HepG2 (cell line): ENCODE data around the gene GYG1. TPM values are rescaled to one million over a fixed set of nuclear protein-coding genes. Genes with fewer than 3 reads are reported as not detected.

Experiments
- ATAC-seq: fragments of 200-7000 bp; cut with Tn5 transposase; 3 replicates; pipeline ENCODE4 v1.9.1; 2020; ENCODE audit warnings: mild to moderate bottlenecking, moderate library complexity
- BruUV-seq: library from RNA; stranded (reverse); fragments of 400-500 nt; replicated peaks from 2 replicates; lab custom pipeline; 2021; lab: Mats Ljungman, UMichigan
- CTCF ChIA-PET: fragments of 300-600 bp; formaldehyde crosslinking; extraction: SDS; loops from one replicate; lab custom pipeline; 2021; ENCODE audit warnings: low total read pairs, inconsistent platforms, low intra/inter-chr PET ratio; lab: Yijun Ruan, JAX
- POLR2A ChIA-PET: fragments of 350-600 bp; sonication (Branson Sonifier 250); formaldehyde crosslinking; loops from one replicate; lab custom pipeline; 2020; ENCODE audit warnings: antibody characterized with exemption, inconsistent platforms; lab: Yijun Ruan, JAX
- DNase-seq: peaks from one replicate; pipeline ENCODE4 v3.0.0-alpha.2; 2015; ENCODE audit warnings: low spot score
- FAIRE-seq: peaks from 3 replicates; lab custom pipeline; 2011; peaks lifted over from hg19 to GRCh38; lab: Jason Lieb, UNC
- H2AFZ ChIP-seq: one replicate; pipeline ENCODE4 v1.6.1; 2011; ENCODE audit warnings: low read length, inconsistent platforms
- H3K27ac ChIP-seq: fragments of 300-600 bp; 3 replicates; pipeline ENCODE4 v1.8.0; 2011; ENCODE audit warnings: mixed run types, mild to moderate bottlenecking, mixed read lengths, low read length, inconsistent platforms; ENCODE audit not compliant: insufficient read depth; ENCODE audit errors: extremely low read length
- H3K27me3 ChIP-seq, 2 experiments: fragments of 200-600 bp in 1 of 2; 2 replicates in 1 of 2; 3 replicates in 1 of 2; pipeline versions ENCODE4 v1.6.0 to v1.8.0; 2011; ENCODE audit warnings: low read length in 2 of 2, mild to moderate bottlenecking in 2 of 2, moderate library complexity in 2 of 2, inconsistent platforms in 1 of 2; ENCODE audit not compliant: insufficient read depth in 2 of 2, control insufficient read depth in 1 of 2
- H3K36me3 ChIP-seq, 2 experiments: fragments of 200-600 bp in 1 of 2; replicated peaks in 1 of 2; 2 replicates in 1 of 2; 3 replicates in 1 of 2; pipeline versions ENCODE4 v1.5.1 to v1.8.0; 2011; ENCODE audit warnings: low read length in 2 of 2, inconsistent platforms in 1 of 2; ENCODE audit not compliant: insufficient read depth in 2 of 2, control insufficient read depth in 1 of 2
- H3K4me1 ChIP-seq: 2 replicates; pipeline ENCODE4 v1.5.1; 2012; ENCODE audit warnings: low read length, inconsistent platforms; ENCODE audit not compliant: insufficient read depth
- H3K4me2 ChIP-seq: 2 replicates; pipeline ENCODE4 v1.6.0; 2011; ENCODE audit warnings: low read depth, low read length, inconsistent platforms
- H3K4me3 ChIP-seq, 3 experiments: fragments of 200-600 bp in 1 of 3; sonication (generic), shearing (Covaris generic) in 1 of 3; replicated peaks in 1 of 3; 2 replicates each; pipeline ENCODE4 v1.5.1; 2011 to 2016; ENCODE audit warnings: low read length in 3 of 3, inconsistent platforms in 2 of 3, low read depth in 2 of 3, mild to moderate bottlenecking in 2 of 3, control low read depth in 1 of 3, mixed read lengths in 1 of 3; ENCODE audit not compliant: insufficient read depth in 1 of 3
- H3K79me2 ChIP-seq: one replicate; pipeline ENCODE4 v1.6.1; 2011; ENCODE audit warnings: low read length, inconsistent platforms; ENCODE audit not compliant: insufficient read depth
- H3K9ac ChIP-seq: 2 replicates; pipeline ENCODE4 v1.6.0; 2011; ENCODE audit warnings: mild to moderate bottlenecking, low read depth, low read length, inconsistent platforms; ENCODE audit not compliant: insufficient read depth
- H3K9me3 ChIP-seq: 2 replicates; pipeline ENCODE4 v1.5.1; 2012; ENCODE audit warnings: mild to moderate bottlenecking, low read length
- H4K20me1 ChIP-seq: 2 replicates; pipeline ENCODE4 v1.6.0; 2011; ENCODE audit warnings: inconsistent platforms, mild to moderate bottlenecking, low read length, moderate library complexity; ENCODE audit not compliant: insufficient read depth
- ELF1 ChIP-seq: sonication (generic); formaldehyde crosslinking; IDR thresholded peaks from 2 replicates; pipeline ENCODE4 v1.4.0; 2020; ENCODE audit warnings: missing genetic modification reagents
- HNRNPK ChIP-seq: fragments of 200-400 bp; formaldehyde crosslinking; IDR thresholded peaks from 2 replicates; pipeline ENCODE4 v1.6.1; 2018; ENCODE audit warnings: low read length, low read depth, moderate library complexity, mild to moderate bottlenecking; ENCODE audit not compliant: poor library complexity, severe bottlenecking
- MAZ ChIP-seq, 2 experiments: sonication (generic) in 1 of 2; formaldehyde crosslinking in 1 of 2; IDR thresholded peaks; 2 replicates each; pipeline versions ENCODE4 v1.5.0 to v1.6.1; 2012 to 2020; ENCODE audit warnings: low read depth in 2 of 2, mild to moderate bottlenecking in 2 of 2, borderline replicate concordance in 1 of 2, improper control_type of control experiment in 1 of 2, low read length in 1 of 2, missing genetic modification reagents in 1 of 2, moderate library complexity in 1 of 2
- NONO ChIP-seq, 2 experiments: fragments of 450-650 bp in 1 of 2; sonication (generic) in 1 of 2; formaldehyde crosslinking in 1 of 2; IDR thresholded peaks in 1 of 2; conservative IDR thresholded peaks in 1 of 2; 2 replicates each; pipeline versions ENCODE4 v1.6.1 to v1.8.0; 2017 to 2022; ENCODE audit warnings: mild to moderate bottlenecking in 1 of 2, missing genetic modification reagents in 1 of 2, moderate library complexity in 1 of 2
- SIX1 ChIP-seq: sonication (generic); formaldehyde crosslinking; IDR thresholded peaks from 2 replicates; pipeline ENCODE4 v1.4.0; 2020; ENCODE audit warnings: missing genetic modification reagents, borderline replicate concordance
- TMF1 ChIP-seq: sonication (generic); formaldehyde crosslinking; IDR thresholded peaks from 2 replicates; pipeline ENCODE4 v1.8.1; 2022; ENCODE audit warnings: low read depth, missing genetic modification reagents
- ZFP1 ChIP-seq: IDR thresholded peaks from 2 replicates; pipeline ENCODE4 v1.6.1; 2016
- ZNF577 ChIP-seq: sonication (generic); formaldehyde crosslinking; IDR thresholded peaks from 2 replicates; pipeline ENCODE4 v1.4.0; 2020; ENCODE audit warnings: mild to moderate bottlenecking, low read depth, missing genetic modification reagents, borderline replicate concordance
- ZNF607 ChIP-seq: sonication (generic); formaldehyde crosslinking; IDR thresholded peaks from 2 replicates; pipeline ENCODE4 v1.5.1; 2020; ENCODE audit warnings: missing genetic modification reagents, mild to moderate bottlenecking, borderline replicate concordance
- ZSCAN12 ChIP-seq: sonication (generic); formaldehyde crosslinking; IDR thresholded peaks from 2 replicates; pipeline ENCODE4 v1.9.0; 2021; ENCODE audit warnings: mild to moderate bottlenecking, missing genetic modification reagents
- WGBS: methylation state at CpG from one replicate; pipeline ENCODE4 v1.1.6; 2017; ENCODE audit warnings: low lambda C conversion rate; 5-methylcytosine and 5-hydroxymethylcytosine counted together
- in situ Hi-C: cut with HindIII; loops from 2 replicates; pipeline ENCODE4 v1.10.0; 2017; ENCODE audit warnings: low pct_unique_long_range_greater_than_20kb; ENCODE audit not compliant: extremely low pct_ligation_motif_present
- intact Hi-C: fragments of 100-400 bp; cut with micrococcal nuclease; formaldehyde crosslinking; loops from one replicate; pipeline ENCODE4 v1.10.0; 2022; ENCODE audit not compliant: unreplicated experiment
- polyA plus RNA-seq, 8 experiments: library from polyadenylated mRNA; depleted of rRNA in 3 of 8; stranded (reverse) in 7 of 8; unstranded in 1 of 8; fragments of >200 nt; fragmentation: Illumina TruSeq in 4 of 8; extraction: Trizol in 4 of 8; gene quantifications; 2 replicates each; pipeline versions ENCODE4 v1.2.1 to v1.2.3, GENCODE V29; 2011 to 2016; ENCODE audit warnings: low read depth in 4 of 8, missing spikeins in 1 of 8, mixed read lengths in 1 of 8; ENCODE audit not compliant: insufficient read depth in 1 of 8
- total RNA-seq, 5 experiments: library from RNA; depleted of rRNA; stranded (reverse); fragments of >200 nt; fragmentation: Illumina TruSeq; extraction: Trizol; gene quantifications; 2 replicates each; pipeline ENCODE4 v1.2.3, GENCODE V29; 2016; ENCODE audit warnings: low read depth in 1 of 5
- TF ChIP-seq, protein P1 (sequence below): sonication (generic); formaldehyde crosslinking; IDR thresholded peaks from 2 replicates; pipeline ENCODE4 v1.9.0; 2021; ENCODE audit warnings: missing genetic modification reagents, borderline replicate concordance
- TF ChIP-seq, protein P2 (sequence below): sonication (generic); formaldehyde crosslinking; IDR thresholded peaks from 2 replicates; pipeline ENCODE4 v1.4.0; 2020; ENCODE audit warnings: missing genetic modification reagents

GYG1 gene
- total and polyA plus RNA-seq, 2 of the 13 experiments (the other 11 are each of a cell fraction or from before 2014, with no cell fraction given) = 15.7 to 28.1 TPM

DNA sequence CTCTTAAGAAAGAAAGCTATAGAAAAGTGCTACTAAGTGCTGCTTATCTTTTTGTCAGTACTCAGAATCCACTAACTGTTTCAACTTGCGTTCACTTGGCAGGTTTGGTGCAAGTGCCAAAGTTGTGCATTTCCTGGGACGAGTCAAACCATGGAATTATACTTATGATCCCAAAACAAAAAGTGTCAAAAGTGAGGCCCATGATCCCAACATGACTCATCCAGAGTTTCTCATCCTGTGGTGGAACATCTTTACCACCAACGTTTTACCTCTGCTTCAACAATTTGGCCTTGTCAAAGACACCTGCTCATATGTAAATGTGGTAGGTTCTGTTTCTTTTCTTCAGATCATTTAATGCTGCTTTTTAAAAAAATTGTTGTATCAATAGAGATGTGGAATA lies 32.6 kb downstream of the GYG1 start:
- ATAC-seq = no peak
- in situ Hi-C loops = no loop called here
- no TSS peak for BruUV-seq
- H3K79me2 ChIP-seq = no peaks in the 10 kb centered on the region
- H3K9me3 ChIP-seq = peaks cover 8% of the 10 kb centered on the region; the same call in 1 of the 2 replicates
- H4K20me1 ChIP-seq = no peaks in the 10 kb centered on the region
- peaks cover 3 to 32% of the 10 kb centered on the region in 2 experiments; a peak in 3 of 5 replicates for H3K36me3 ChIP-seq
- CTCF ChIA-PET = no interaction called here
- H3K4me2 ChIP-seq = no peak overlapping the region
- H3K27me3 ChIP-seq = no peaks in the 10 kb centered on the region
- H3K4me3 ChIP-seq = no peak overlapping the region
- H3K27ac ChIP-seq = no peak overlapping the region
- no peak for DNase-seq
- 96% methylated on average over 3 of the region's 3 CpGs for WGBS
- no peak overlapping the region for H3K9ac ChIP-seq
- peaks cover 6% of the 10 kb centered on the region for H3K4me1 ChIP-seq
- TF ChIP-seq MAZ (IDR thresholded peaks at IDR 0.05; ENCODE audit: borderline replicate concordance, low read depth, low read length) = no peak
- TF ChIP-seq MAZ (CRISPR knock-in tag; IDR thresholded peaks at IDR 0.05; ENCODE audit: low read depth) = no peak
- TF ChIP-seq, protein P1, sequence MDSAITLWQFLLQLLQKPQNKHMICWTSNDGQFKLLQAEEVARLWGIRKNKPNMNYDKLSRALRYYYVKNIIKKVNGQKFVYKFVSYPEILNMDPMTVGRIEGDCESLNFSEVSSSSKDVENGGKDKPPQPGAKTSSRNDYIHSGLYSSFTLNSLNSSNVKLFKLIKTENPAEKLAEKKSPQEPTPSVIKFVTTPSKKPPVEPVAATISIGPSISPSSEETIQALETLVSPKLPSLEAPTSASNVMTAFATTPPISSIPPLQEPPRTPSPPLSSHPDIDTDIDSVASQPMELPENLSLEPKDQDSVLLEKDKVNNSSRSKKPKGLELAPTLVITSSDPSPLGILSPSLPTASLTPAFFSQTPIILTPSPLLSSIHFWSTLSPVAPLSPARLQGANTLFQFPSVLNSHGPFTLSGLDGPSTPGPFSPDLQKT (CRISPR knock-in tag) = no peak
- no peak for TF ChIP-seq HNRNPK
- no peak for TF ChIP-seq ZNF577 (CRISPR knock-in tag)
- TF ChIP-seq, protein P2, sequence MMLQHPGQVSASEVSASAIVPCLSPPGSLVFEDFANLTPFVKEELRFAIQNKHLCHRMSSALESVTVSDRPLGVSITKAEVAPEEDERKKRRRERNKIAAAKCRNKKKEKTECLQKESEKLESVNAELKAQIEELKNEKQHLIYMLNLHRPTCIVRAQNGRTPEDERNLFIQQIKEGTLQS = no peak
- TF ChIP-seq TMF1 = no peak
- TF ChIP-seq ELF1 = no peak
- no peak for TF ChIP-seq ZSCAN12 (CRISPR knock-in tag)
- no peak for TF ChIP-seq NONO (IDR thresholded peaks at IDR 0.05)
- TF ChIP-seq NONO (CRISPR knock-in tag; conservative IDR thresholded peaks at IDR 0.05) = no peak
- no peak for TF ChIP-seq SIX1 (CRISPR knock-in tag)
- TF ChIP-seq ZFP1 (CRISPR knock-in tag) = no peak
- TF ChIP-seq ZNF607 (CRISPR knock-in tag) = no peak
- intact Hi-C loops = no loop called here
- no peak for FAIRE-seq
- POLR2A ChIA-PET = no interaction called here
- no peak overlapping the region for H2AFZ ChIP-seq
